ENCODE data around the gene NEO1. TPM values are rescaled to one million over a fixed set of nuclear protein-coding genes. Genes with fewer than 3 reads are reported as not detected.

The NEO1 gene
- total RNA-seq, 1 experiment from 2014 or later: 41.8 TPM

GRCh38 chr15:73352082-73352481 is 299.8 kb downstream of the NEO1 start:
- Histone ChIP-seq H2BK12ac (ENCODE audit: insufficient read length, low read depth, low read length) (no peak overlapping the region), H3K79me2 (ENCODE audit: insufficient read depth, low read length) (peaks cover 2% of the 10 kb centered on the region; the same call in 1 of the 2 replicates), H3K4me2 (ENCODE audit: insufficient read depth, insufficient read length, low read length) (no peak overlapping the region), H3K4me1 (ENCODE audit: insufficient read depth, low read length) (peaks cover 16% of the 10 kb centered on the region), H4K91ac (ENCODE audit: insufficient read length, low read depth, low read length) (no peak overlapping the region), H3K27me3 (ENCODE audit: insufficient read depth, low read length) (no peaks in the 10 kb centered on the region), H3K9me3 (ENCODE audit: control insufficient read depth, low read depth, low read length) (no peaks in the 10 kb centered on the region), H3K14ac (ENCODE audit: insufficient read depth, low read length) (no peak overlapping the region), H2BK5ac (ENCODE audit: insufficient read length, low read length) (no peak overlapping the region), H4K5ac (ENCODE audit: insufficient read length, low read depth, low read length) (no peak overlapping the region), H3K23me2 (ENCODE audit: insufficient read length, low read depth, low read length, poor library complexity, severe bottlenecking) (no peaks in the 10 kb centered on the region), H2AFZ (ENCODE audit: low read length) (no peak overlapping the region), H3T11ph (ENCODE audit: low read length) (no peak overlapping the region), H2AK5ac (ENCODE audit: insufficient read length, low read length) (no peak overlapping the region), H3K56ac (ENCODE audit: insufficient read length, low read depth, low read length) (no peak overlapping the region), H3K18ac (ENCODE audit: insufficient read length, low read depth, low read length) (no peak overlapping the region), H4K8ac (replicated peaks; ENCODE audit: insufficient read length, low read depth, low read length) (no peak overlapping the region), H4K20me1 (ENCODE audit: control insufficient read depth, insufficient read depth, insufficient read length) (peaks cover 4% of the 10 kb centered on the region), H2BK20ac (ENCODE audit: low read depth, low read length, poor library complexity, severe bottlenecking) (no peak overlapping the region), H2BK120ac (ENCODE audit: low read depth, low read length, poor library complexity, severe bottlenecking) (no peak overlapping the region), H3K9ac (ENCODE audit: extremely low read depth, insufficient read length, low read length) (no peak overlapping the region), H3K79me1 (ENCODE audit: insufficient read depth, low read depth, low read length, poor library complexity, severe bottlenecking) (no peaks in the 10 kb centered on the region), H3K4ac (ENCODE audit: low read depth, low read length) (no peak overlapping the region), H3K27ac (ENCODE audit: insufficient read length, low read depth, low read length) (no peak overlapping the region), H2BK15ac (ENCODE audit: low read depth, low read length) (no peak overlapping the region), H3K23ac (ENCODE audit: insufficient read length, low read depth, low read length) (no peak overlapping the region)
- no peak overlapping the region for H3K27ac Mint-ChIP-seq
- peaks cover 13 to 16% of the 10 kb centered on the region in 2 experiments for H3K4me1 Mint-ChIP-seq
- H3K27me3 Mint-ChIP-seq (ENCODE audit: low read depth): peaks cover 2% of the 10 kb centered on the region; the same call in 1 of the 2 replicates
- no peak for DNase-seq
- no peak overlapping the region for H3K4me3 Mint-ChIP-seq
- WGBS (ENCODE audit: extremely low coverage, insufficient read length, low lambda C conversion rate): no CpG with 5 or more reads among the region's 10 CpGs
- H3K9me3 Mint-ChIP-seq: no peaks in the 10 kb centered on the region
- TF ChIP-seq CTCF (conservative IDR thresholded peaks at IDR 0.05): no peak
- no peaks in the 10 kb centered on the region for H3K36me3 Mint-ChIP-seq (ENCODE audit: insufficient read depth in 1 of 3, low read depth in 3 of 3)

All from H9 (cell line).